Activated naive CD4-positive, alpha-beta T cell (primary cell): ENCODE data around the gene PRKN.

Source experiments
- DNase-seq, 4 experiments: peaks; one replicate each; lab custom pipeline; 2025; lab: John Stamatoyannopoulos, UW

Gene PRKN

DNA sequence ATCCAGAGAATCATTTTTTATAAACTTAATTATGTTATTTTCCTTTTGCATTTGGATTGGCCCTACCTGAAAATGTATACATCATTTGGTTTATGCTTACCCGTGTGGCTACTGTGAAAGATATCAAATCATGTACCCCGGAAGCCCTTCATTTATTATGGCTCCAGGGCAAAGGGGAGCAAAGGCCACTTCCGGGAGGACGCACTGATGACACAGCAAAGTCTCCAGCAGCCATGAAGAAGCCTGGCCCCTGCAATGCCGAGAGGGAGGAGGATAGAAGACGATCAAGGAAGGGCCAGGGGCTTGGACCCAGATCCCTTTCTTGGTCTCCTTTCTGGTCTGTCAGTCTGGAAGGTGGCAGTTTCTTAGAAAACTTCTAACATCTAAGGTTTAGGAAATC lies 1073.4 kb downstream of the PRKN start:
- no peak for DNase-seq

DNA sequence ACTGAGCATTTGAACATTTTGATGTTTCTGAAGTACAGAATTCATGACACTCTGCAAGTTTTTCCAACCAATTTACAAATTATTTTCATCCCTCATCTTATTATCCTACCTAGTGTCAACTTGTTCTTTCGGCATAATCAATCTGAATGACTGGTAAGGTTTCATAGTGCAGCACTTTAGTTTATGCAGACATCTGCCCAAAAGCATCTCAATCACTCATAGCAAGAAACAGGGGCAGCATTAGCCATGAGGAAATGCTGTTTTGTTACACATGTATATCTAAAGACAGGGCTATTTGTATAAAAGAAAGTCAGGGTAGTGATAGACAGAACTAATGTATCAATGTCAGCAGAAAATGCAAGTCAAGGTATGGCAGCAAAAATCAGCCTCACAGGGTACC lies 1075.6 kb downstream of the PRKN start:
- DNase-seq, result no peak

DNA sequence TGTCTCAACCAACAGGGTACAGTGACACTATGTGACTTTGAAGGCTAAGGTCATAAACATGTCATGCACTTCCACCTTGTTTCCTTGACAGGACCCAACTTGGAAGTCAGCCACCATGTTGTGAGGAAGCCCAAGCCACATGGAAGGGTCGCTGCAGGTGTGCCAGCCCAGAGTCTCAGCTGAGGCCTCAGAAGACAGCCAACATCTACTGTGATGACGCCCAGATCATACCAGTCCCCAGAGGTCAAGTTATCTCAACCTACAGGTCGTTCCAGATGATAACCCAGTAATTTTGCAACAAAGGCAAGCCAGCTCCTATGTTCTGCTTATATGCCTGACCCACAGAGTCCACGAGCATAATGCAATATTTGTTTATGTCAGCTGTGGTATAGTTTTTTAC lies 1077.7 kb downstream of the PRKN start:
- DNase-seq, result no peak

DNA sequence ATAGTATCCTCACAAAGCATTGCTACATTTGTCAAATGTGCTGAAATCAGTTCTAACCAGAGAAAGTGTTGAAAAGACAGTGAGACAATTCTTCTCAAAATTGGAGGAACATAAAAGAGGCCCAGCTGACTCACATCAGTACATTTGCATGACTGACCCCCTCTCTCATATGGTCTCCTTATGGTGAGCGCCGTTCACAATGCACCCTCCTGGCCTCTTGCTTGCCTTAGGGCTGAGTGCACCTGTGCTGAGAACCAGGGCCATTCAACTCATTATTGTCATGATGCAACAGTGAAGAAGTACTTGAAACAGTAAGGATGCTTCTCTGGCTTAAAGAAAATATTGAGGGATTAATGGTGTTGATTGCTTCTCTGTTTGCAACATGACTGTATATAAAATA lies 1078.5 kb downstream of the PRKN start:
- DNase-seq, result no peak

DNA sequence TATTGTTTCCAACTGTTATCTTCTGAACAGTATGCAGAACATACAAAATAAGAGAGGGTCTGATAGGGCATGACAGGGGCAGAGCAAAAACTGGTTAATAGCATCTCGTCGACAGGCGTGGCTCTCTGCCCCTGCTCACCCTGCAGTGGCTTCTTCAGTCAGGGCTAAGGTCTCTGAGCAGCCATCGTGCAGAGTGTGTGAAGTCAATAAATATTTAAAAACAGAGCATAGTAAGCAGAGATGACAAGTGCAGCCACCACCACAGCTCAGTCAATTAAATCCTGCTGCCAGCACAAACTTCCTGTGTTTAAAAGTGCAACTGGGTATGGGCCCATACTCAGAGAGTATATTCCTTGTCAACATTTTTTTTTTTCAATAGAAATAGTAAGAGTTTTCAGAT lies 1080.3 kb downstream of the PRKN start:
- DNase-seq, result no peak

DNA sequence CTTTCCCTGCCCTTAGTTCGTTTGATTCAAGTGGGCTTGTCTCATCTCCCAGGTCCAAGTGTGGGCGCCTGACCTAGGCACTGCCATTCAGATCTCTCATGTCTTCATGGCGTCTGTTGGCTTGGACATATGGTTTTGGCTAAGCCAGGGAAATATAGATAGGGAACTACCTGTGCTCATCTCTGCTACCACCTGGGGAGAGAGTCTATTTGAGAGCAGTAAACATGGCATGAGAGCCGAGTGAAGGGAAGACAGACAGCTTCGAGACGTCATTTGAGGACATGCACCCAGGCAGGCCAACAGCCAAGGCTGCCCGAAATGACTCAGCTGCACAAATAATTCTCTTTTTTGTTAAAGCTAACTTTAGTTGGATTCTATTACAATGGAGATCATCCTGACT lies 1083.0 kb downstream of the PRKN start:
- no peak for DNase-seq

DNA sequence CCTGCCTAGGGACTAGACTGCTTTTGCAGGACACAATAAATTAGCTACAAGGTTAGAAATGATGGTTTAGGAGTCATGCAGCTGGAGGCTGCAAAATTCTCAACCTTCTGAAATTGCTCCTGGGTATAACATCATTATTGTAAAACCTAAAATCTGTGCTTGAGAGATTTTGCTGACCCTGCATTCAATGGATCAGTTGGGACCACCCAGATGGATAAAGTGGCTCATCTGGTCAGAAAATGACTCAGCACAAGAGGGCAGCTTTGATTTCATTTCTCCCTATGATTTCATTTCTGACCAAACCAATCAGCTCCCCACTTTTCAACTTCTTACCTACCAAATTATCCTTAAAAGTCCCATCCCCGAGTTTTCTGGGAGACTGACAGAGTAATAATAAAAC lies 1086.4 kb downstream of the PRKN start:
- no peak for DNase-seq

DNA sequence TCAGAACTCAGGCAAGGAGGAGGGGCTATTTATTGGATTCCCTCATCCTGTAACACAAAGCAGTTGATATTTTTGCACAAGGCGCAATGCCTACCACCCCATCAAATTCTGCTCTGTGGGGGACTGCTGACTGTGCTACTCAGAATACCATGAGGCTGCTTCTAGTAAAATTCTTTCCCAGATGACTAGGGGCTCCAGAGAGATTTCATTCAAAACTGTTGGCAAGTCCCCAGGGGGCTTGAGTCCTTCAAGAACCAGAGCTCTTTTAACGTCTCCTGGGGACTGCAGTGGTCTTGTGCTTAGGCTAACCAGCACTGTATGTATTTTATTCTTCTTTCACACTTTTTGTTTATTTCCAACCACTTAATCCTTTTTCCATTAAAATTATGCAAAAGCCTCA lies 1087.8 kb downstream of the PRKN start:
- no peak for DNase-seq

DNA sequence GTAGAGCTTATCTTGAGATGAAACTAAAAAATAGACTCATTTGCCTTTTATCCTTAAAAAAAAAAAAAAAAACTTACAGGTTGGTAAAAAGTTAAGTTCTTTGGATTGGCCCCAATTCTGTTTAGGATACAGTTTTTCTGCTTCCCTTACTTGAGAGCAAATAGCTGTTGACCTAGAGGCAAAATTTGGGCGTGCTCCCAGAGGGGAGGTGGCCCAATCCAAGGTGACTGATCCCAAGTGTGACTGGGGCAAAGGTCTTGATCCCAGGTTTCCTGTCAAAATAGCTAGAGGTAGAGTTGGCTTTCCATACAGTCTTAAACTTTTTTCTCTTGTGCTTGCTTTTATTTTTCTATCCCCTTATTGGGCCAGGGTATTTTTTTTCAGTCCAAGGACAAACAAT lies 1089.9 kb downstream of the PRKN start:
- no peak for DNase-seq

DNA sequence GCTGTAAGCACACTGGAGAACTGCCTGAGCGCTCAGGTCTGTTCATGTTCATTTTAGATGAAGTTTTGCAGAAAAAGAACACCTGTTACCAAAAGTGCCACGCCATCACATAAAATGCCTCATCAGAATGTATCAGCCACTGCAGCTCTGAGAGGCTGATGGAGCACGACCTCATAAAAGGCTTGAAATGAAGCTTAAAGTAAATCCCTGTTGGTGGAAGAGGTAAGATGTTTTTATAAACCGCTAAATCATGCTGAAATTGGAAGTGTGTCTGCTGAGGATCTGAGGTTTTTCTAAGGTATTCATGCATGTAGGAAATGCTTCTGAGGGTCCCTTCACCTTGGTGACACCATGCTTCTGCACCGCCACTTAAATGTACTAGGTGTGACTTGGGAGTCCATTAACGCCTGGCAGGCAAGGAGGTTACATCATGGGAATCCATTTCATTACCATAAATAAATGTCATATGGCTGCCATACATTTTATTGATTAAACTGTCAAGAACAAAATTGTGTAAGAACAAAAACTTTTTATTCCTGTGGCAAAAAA lies 1090.6 kb downstream of the PRKN start:
- DNase-seq, result no peak

DNA sequence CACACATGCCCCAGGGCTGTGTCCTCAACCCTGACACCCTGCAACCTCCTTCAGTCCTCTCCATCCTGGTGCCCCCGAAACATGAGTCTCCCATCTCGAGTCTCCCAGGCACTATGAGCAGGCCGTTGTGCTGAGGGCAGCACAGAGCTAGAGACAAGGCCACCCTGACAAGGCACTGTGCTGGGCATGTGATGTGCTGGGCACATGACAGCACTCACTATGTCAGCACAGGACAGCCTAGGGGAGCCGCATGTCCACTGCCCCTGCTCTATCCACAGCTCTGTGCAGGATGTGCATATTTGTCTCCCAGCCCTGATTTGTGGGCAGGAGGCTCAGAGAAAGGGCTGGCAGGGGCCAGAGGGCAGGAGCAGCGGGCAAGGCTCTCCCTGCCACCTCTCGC lies 1091.6 kb downstream of the PRKN start:
- no peak for DNase-seq

DNA sequence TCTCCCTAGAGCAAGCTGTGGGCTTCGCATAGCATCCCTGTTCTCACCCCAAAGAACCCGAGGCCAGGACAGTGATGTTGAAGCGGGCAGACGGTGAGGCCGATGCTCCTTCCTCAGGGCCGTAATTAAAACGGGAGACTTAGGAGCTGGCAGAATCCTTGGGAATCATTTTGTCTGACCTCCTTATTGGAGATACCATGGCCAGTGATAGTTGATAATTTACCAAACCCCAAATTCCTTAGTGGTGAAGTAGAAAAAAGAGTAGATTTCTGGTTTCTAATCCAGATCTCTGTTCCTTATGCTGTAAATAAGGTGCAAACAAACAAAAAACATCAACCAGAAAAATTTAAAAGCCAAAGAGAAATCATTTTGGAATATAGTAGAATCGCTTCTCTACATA lies 1092.7 kb downstream of the PRKN start:
- DNase-seq, result no peak

DNA sequence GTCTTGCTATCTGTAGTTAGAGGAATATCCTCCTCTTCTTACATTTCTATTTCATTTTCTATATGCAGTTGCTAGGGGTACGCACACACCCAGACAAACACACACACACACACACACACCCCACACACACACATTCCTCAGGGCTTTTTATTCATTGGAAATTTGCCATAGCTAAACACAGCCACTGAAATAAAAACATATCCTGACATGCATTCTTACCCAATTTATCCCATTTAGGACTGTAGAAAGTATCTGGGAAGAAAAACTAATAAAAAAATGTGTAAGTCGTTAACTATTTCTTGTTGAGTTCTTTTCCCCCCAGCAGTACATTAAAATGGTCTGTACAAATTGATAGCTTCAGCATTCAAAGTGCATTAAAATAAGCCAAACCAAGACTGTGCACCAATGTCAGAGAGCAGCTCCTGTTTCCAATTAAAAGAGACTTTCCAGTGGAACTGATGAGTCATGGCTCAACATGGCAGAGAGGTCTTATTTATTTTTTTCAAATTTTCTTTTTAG lies 1095.8 kb downstream of the PRKN start:
- DNase-seq, result no peak

DNA sequence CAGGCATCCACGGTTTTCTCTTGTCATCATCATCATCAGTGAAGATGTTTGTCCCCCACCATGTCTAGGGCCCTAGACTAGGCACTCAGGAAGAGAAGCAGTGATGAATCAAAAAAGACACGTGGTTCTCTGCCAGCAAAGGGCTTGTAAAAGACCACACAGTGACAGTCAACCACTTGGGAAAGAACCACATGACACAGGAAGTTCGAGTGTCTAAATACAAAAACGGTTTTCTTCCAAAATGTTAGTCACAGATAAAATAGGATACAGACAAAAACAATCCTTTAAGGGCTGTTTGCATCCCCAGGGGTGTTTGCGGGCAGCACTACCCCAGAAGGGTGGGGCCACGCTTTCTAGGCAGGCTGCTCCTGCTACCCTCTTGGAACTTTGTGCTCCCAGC lies 1096.9 kb downstream of the PRKN start:
- DNase-seq, result no peak

DNA sequence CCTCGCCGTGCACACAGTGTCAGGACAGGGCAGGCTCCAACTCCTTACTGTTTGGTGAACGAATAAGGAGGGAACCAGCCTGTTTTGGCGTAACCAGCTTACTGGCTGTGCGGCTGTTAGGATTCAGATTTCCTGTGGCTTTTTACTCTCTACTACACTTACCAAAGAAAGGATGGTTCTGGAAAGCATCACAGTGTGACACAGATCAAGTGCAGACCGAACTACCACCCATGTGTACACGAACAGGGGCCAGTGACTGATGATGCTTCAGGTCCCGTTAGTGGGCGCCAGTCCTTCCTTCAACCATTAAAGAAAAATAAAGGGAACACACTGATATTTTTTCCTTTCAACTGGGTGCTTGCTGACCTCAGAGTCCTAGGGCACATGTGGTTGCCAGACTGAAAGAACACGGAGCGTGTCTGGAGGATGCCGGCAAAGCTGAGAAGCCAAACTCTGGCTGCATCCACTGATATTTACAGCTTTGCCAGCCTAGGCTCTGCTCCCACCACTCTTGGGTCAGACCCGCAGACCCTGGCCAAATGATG lies 1101.4 kb downstream of the PRKN start:
- no peak for DNase-seq

DNA sequence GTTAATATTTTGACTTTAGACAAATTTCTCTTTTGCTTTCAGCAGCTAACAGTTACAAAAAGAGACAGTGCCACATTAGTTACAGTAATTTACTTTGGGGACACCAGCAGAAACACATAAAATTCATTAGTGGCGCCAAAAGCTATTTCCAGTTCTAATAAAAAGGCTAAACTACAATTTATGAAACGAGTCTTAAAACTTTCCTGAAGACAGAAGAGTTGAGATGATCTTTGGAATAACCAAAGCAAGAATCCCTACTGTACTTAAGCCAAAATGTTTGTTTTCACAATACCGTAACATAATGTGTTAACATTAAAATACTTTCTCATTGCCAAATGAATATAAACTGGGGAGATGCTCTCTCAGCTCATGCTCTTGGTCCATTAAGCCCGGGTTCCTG lies 1103.5 kb downstream of the PRKN start:
- no peak for DNase-seq

DNA sequence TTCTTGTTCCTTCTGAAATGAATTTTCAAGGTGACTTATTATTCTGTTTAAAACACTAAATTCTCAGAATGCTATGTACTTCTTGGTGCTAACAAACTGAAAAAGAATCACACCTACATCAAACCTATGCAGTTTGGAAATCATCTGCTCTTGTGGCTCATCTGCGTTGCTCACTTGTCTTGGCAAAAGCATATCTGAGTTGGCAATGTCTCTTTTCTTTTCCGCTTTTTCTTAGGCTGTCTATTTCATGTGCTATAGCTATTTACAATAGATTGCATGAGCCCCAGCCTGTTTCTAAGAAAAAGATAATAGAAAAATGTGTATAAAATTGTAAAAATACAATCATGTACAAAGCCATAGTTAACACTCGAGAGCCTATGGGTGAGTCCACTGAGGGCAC lies 1104.8 kb downstream of the PRKN start:
- DNase-seq, result no peak

DNA sequence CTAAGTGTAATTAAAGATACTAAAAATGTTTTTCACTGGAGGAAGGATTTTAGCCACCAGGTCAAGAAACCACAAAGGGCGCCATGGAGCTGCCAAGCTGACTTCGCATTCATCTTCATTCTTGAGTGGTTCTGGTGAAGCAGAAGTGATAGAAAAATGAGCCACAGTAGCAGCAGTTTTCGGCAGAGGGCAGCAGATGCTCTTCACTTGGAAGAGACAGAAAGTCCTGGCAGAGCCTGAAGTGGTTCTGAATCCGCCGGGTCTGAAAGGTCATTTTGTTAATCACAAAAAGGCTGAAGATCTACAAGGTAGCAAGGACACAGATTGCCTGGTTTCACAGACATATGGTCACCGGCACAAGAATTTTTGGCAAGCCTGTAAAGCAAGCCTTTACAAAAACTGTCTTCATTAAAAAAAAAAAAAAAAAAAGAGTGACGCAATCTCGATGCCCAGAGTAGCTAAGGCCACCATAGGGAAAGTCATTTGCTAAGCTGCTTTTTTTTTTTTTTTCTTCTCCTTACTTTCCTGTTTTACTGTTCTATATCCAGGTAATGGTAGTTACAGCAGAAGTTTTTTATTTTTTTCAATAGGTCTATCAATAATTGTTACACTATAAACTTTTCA lies 1108.6 kb downstream of the PRKN start:
- no peak for DNase-seq

DNA sequence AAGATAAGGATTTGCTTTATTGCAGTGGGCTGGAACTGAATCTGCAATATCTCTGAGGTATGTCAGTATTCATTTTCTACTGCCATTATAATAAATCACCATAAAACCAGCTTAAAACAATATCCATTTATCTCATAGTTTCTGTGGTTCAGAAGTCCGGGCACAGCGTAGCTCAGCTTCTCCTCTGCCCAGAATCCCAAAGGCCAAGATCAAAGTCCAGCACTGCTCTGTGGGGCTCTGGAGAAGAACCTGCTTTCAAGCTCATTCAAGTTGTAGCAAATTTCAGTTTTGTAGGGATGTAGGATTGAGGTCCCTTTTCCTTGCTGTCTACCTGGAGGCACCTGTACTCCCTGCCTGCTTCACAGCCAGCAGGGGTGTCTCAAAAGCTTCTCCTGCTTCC lies 1113.9 kb downstream of the PRKN start:
- no peak for DNase-seq

DNA sequence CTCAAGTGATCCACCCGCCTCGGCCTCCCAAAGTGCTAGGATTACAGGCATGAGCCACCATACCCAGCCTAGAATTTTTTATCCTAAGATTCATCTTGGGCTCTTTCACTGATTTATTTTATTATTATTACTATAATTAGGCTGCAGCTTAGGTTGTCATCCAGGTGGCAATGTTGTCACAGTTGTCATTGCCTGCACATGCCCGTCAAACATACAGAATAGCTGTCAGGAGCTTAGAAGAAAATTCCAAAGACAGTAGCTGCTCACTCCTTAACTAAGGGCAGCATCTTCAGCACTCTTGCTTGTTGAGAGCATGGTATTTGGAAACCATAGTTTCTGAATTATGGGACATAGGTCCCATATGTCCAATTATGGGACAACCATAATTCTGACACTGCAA lies 1118.8 kb downstream of the PRKN start:
- DNase-seq, result no peak

DNA sequence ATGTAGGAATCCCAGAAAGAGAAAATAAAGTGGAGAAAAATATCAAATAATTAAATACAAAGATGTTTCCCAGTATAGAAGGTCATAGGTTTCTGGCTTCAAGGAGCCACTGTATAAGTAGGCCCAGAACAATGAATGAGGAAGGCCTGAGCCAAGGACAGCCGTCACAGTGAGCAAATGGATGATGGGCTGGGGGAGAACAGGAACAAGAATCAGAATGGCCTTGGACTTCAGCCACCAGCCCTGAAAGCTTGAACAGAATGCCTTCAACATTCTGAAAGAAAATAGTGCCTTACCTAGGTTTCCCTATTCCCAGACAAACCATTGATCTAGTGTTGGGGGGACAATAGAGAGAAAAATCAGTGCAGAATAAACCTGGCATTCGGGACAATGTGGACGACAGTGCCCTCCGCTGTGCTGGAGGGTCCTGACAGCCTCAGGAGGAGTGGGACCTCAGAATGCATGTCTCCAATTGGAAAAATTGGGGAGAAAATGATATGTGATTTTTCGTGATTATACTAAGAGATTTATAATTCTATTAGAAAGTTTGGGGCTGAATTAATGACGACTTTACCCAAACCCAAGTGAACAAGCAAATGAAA lies 1119.8 kb downstream of the PRKN start:
- no peak for DNase-seq

DNA sequence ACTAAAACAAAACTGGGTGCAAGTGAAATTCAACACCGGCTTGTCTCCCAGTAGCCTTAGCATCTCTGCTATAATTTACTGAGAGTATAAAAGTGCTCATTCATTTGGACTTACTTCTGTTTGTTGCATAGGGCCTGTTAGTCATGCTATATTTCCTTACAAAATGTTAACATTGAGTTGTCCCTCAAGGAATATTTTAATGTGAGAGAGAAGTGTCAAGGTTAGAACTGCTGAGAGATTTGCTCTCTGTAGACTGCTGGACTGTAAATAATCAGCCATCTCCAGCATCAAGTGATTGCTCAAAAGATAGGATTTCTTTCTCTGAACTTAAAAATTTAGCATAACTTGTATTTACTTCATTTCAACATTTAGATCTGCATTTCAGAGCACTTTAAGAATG lies 1125.2 kb downstream of the PRKN start:
- DNase-seq, result no peak

DNA sequence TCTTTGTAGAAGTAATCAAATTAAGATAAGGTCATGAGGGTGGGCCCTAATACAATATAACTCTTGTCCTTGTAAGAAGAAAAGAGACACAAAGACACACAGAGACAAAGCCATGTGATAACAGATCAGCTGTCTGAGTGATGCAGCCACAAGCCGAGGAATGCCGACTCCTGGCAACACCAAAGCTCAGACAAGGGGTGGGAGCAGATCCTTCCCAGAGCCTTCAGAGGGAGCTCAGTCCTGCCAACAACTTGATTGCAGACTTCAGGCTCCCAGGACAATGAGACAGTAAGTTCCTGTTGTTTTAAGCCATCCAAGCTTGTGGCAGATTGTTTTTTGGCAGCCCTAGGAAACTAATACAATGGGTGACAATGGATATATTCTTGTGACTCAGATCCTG lies 1128.7 kb downstream of the PRKN start:
- DNase-seq, result no peak
